ENCODE data around the gene KLHL29. TPM values are rescaled to one million over a fixed set of nuclear protein-coding genes. Genes with fewer than 3 reads are reported as not detected.

Gene KLHL29
- total and polyA plus RNA-seq, 2 donors (not counting 1 experiment from before 2014, with no cell fraction given) = 1.3 to 3.4 TPM

- H3K79me2 ChIP-seq (ENCODE audit: control insufficient read depth, insufficient read depth, low read length) = no peaks in the 10 kb centered on the region
- no peak overlapping the region for H3K4me3 Mint-ChIP-seq
- no peak overlapping the region for H3K4me2 ChIP-seq (replicated peaks; ENCODE audit: low read depth, low read length, poor library complexity, severe bottlenecking)
- intact Hi-C loops (cut with micrococcal nuclease) = no loop called here
- peaks cover 6% of the 10 kb centered on the region for H3K4me1 Mint-ChIP-seq
- DNase-seq = no peak
- H4K20me1 ChIP-seq (ENCODE audit: control insufficient read depth, insufficient read depth, low read length, poor library complexity, severe bottlenecking) = no peaks in the 10 kb centered on the region
- no peaks in the 10 kb centered on the region for H3K4me1 ChIP-seq (ENCODE audit: control insufficient read depth in 2 of 2, insufficient read depth in 2 of 2, low read length in 2 of 2)
- H3K9ac ChIP-seq (ENCODE audit: low read length) = no peak overlapping the region
- no peak overlapping the region for H3K27ac ChIP-seq (ENCODE audit: low read length in 2 of 2)
- no peak overlapping the region for H3K27ac Mint-ChIP-seq
- H3K9me3 ChIP-seq (ENCODE audit: control extremely low read depth in 1 of 3, control insufficient read depth in 2 of 3, insufficient read depth in 1 of 3, low read length in 2 of 3) = no peaks in the 10 kb centered on the region
- peaks cover 0 to 24% (median 4%) of the 10 kb centered on the region in 4 experiments for H3K27me3 ChIP-seq (replicated peaks in 1 of 4; ENCODE audit: control extremely low read depth in 1 of 4, control insufficient read depth in 3 of 4, insufficient read depth in 4 of 4, low read length in 3 of 4)
- H2AFZ ChIP-seq (ENCODE audit: insufficient read depth, low read depth, low read length, poor library complexity, severe bottlenecking) = no peak overlapping the region
- peaks cover 33% of the 10 kb centered on the region for H3K27me3 Mint-ChIP-seq
- ChIA-PET POLR2A (no interaction called here), CTCF (no interaction called here)
- ATAC-seq (ENCODE audit: low read depth) = no peak
- H3K4me3 ChIP-seq (ENCODE audit: control extremely low read depth in 1 of 5, extremely low read depth in 1 of 5, insufficient read depth in 1 of 5, low read depth in 2 of 5, low read length in 4 of 5) = no peak overlapping the region
- WGBS (ENCODE audit: insufficient coverage) = 44% methylated on average over 3 of the region's 4 CpGs
- H3K9me3 Mint-ChIP-seq (ENCODE audit: insufficient read depth) = no peaks in the 10 kb centered on the region
- no peaks in the 10 kb centered on the region for H3K36me3 ChIP-seq (replicated peaks in 1 of 2; ENCODE audit: control extremely low read depth in 1 of 2, control insufficient read depth in 1 of 2, extremely low read depth in 1 of 2, insufficient read depth in 2 of 2, low read length in 1 of 2)
- TF ChIP-seq EZH2 (IDR thresholded peaks at IDR 0.05; ENCODE audit: borderline replicate concordance, insufficient read depth, low read depth, low read length, poor library complexity, severe bottlenecking) = no peak
- TF ChIP-seq CTCF (IDR thresholded peaks at IDR 0.05) = no peak
These were observed 9.7 kb downstream of the KLHL29 start for GRCh38 chr2:23394700-23395099.

GRCh38 chr2:23397478-23397877, 12.5 kb downstream of the KLHL29 start:
- 88% methylated on average over 2 of the region's 4 CpGs for WGBS (ENCODE audit: insufficient coverage)
- Mint-ChIP-seq H3K4me1 (no peaks in the 10 kb centered on the region), H3K4me3 (no peak overlapping the region), H3K9me3 (ENCODE audit: insufficient read depth) (no peaks in the 10 kb centered on the region), H3K27ac (no peak overlapping the region), H3K27me3 (peaks cover 17% of the 10 kb centered on the region)
- Histone ChIP-seq H4K20me1 (ENCODE audit: control insufficient read depth, insufficient read depth, low read length, poor library complexity, severe bottlenecking) (no peaks in the 10 kb centered on the region), H3K9ac (ENCODE audit: low read length) (no peak overlapping the region), H3K4me3 (ENCODE audit: control extremely low read depth in 1 of 5, extremely low read depth in 1 of 5, insufficient read depth in 1 of 5, low read depth in 2 of 5, low read length in 4 of 5) (no peak overlapping the region), H3K27ac (ENCODE audit: low read length in 2 of 2) (no peak overlapping the region), H2AFZ (ENCODE audit: insufficient read depth, low read depth, low read length, poor library complexity, severe bottlenecking) (no peak overlapping the region), H3K79me2 (ENCODE audit: control insufficient read depth, insufficient read depth, low read length) (no peaks in the 10 kb centered on the region), H3K4me1 (ENCODE audit: control insufficient read depth in 2 of 2, insufficient read depth in 2 of 2, low read length in 2 of 2) (no peaks in the 10 kb centered on the region), H3K9me3 (ENCODE audit: control extremely low read depth in 1 of 3, control insufficient read depth in 2 of 3, insufficient read depth in 1 of 3, low read length in 2 of 3) (no peaks in the 10 kb centered on the region), H3K27me3 (replicated peaks in 1 of 4; ENCODE audit: control extremely low read depth in 1 of 4, control insufficient read depth in 3 of 4, insufficient read depth in 4 of 4, low read length in 3 of 4) (peaks cover 0 to 15% (median 0%) of the 10 kb centered on the region in 4 experiments), H3K36me3 (replicated peaks in 1 of 2; ENCODE audit: control extremely low read depth in 1 of 2, control insufficient read depth in 1 of 2, extremely low read depth in 1 of 2, insufficient read depth in 2 of 2, low read length in 1 of 2) (no peaks in the 10 kb centered on the region), H3K4me2 (replicated peaks; ENCODE audit: low read depth, low read length, poor library complexity, severe bottlenecking) (no peak overlapping the region)
- TF ChIP-seq EZH2 (IDR thresholded peaks at IDR 0.05; ENCODE audit: borderline replicate concordance, insufficient read depth, low read depth, low read length, poor library complexity, severe bottlenecking) (no peak), CTCF (IDR thresholded peaks at IDR 0.05) (no peak)
- intact Hi-C loops (cut with micrococcal nuclease) = no loop called here
- POLR2A ChIA-PET = no interaction called here
- DNase-seq (no peak), ATAC-seq (ENCODE audit: low read depth) (no peak)
- CTCF ChIA-PET = no interaction called here

Data from B cell (primary cell).